Epithelial cell of esophagus (primary cell): ENCODE measurements around the gene RPL10A.
A peak's percentile ranks its signal among the peaks of the same experiment; 100 is the strongest.

Experiments
- DNase-seq: peaks from one replicate; pipeline ENCODE4 v3.0.0; 2010; ENCODE audit warnings: low read depth
- H3K4me3 ChIP-seq: 2 replicates; pipeline ENCODE4 v1.5.1; 2011; ENCODE audit warnings: mild to moderate bottlenecking, low read length, control low read depth
- CTCF ChIP-seq: IDR thresholded peaks from 2 replicates; pipeline ENCODE4 v1.5.1; 2011; ENCODE audit warnings: low read depth, mild to moderate bottlenecking, low read length, control low read depth, inconsistent platforms; ENCODE audit not compliant: insufficient read depth; ENCODE audit errors: missing control alignments

RPL10A gene

GRCh38 chr6:35488517-35488862 lies 20.3 kb downstream of the RPL10A start:
- no peak for DNase-seq
- no peak for TF ChIP-seq CTCF
- H3K4me3 ChIP-seq, result no peak overlapping the region

DNA sequence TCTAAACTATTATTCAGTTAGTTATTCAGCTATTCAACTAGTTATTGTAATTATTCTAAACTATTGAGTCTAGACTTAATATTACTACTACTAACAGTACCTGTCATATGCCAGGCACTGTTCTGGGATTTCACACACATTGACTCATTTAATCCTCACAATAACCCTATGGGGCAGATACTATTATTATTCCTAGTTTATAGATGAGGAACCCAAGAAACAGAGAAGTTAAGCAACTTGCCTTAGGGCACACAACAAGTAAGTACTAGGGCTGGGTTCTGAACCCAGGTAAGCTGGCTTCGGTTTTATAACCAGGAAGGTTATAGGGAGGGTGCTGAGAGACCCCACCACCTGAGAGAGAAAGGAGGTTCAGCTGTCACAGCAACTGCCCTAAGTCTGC lies 20.9 kb downstream of the RPL10A start:
- H3K4me3 ChIP-seq, result no peak overlapping the region
- no peak for TF ChIP-seq CTCF
- peak; percentile 79 for DNase-seq

- no peak overlapping the region for H3K4me3 ChIP-seq
- TF ChIP-seq CTCF, result no peak
- peak; percentile 49 for DNase-seq
Observed at GRCh38 chr6:35489995-35490791, 22.0 kb downstream of the RPL10A start.

- H3K4me3 ChIP-seq, result no peak overlapping the region
Observed at GRCh38 chr6:35490821-35491557, 22.8 kb downstream of the RPL10A start.

DNA sequence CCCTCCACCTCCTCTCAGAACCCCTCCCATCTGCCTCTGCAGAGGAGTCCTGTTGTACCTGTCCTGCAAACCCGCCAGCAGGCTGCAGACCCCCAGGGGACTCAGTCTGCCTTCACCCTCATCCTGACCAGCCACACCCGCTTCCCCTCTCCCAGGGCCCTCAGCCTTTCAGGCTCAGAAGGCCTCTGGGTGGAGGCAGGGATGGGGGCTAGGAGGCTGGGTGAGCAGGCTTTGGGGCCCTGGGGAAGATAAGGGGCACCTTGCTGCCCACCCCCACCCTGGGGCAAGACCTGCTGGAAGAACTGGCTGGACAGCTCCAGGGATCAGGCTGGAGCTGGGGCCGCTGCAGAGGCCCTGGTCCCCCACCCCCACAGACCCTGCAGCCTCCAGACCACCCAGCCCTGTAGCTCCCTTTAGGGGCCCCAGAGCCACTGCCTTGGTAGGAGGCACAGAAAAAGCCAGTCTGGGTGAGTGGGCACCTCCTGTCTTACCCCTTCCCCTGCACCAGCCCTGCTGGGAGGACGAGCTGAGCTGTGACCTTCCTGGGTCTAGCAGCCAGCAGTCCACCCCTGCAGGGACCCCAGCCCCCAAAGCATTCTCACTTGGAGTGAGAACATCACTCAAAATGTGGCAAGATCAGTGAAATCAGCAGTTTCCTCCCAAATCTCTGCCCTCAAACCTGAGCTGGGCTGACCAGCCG lies 23.5 kb downstream of the RPL10A start:
- no peak for DNase-seq
- TF ChIP-seq CTCF, result no peak
- H3K4me3 ChIP-seq, result no peak overlapping the region

More at GRCh38 chr6:35490821-35491557, 22.8 kb downstream of the RPL10A start:
- no peak for TF ChIP-seq CTCF
- DNase-seq, result no peak

DNA sequence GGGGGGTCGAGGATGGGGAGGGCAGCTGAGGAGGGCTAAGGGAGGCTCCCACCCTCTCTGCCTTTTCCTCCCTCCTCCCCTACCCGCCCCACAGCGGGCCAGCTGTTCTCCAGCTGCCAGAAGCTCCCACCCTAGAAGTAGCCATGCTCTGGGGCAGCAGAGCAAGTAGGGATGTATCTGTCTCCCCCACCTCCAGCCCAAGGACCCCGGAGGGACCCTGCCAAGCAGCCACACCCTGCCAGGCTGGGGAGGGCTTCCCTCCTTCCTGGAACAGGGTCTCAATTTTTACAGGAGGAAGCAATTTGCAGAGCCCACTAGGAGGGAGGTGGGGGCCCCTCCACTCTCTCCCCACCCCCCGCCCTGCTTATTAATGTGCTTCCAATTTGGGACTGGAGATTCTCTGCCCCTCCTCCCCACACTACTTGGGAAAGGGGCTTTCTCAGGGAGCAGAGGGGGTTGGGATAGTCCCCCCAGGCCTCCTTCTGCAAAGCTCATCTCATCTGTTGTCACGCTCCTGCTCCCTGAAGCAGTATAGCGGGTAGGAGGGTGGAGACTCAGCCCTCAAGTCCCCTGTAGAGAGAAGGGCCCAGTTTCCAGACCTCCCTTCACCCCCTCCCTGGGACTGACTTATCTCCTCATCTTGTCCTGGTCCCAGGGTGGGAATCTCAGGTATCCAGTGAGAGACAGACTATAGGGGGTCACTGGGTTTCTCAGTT lies 24.2 kb downstream of the RPL10A start:
- no peak for TF ChIP-seq CTCF
- DNase-seq, result no peak
- no peak overlapping the region for H3K4me3 ChIP-seq
